AG04450 (cell line): ENCODE results near the gene RAB43. TPM values are rescaled to one million over a fixed set of nuclear protein-coding genes. Genes with fewer than 3 reads are reported as not detected.

Source experiments
- CTCF ChIA-PET: fragments of 300-600, 350-600 bp; formaldehyde crosslinking; extraction: SDS; loops from one replicate; lab custom pipeline; 2022; ENCODE audit warnings: antibody characterized with exemption, inconsistent platforms; lab: Charles Lee
- POLR2A ChIA-PET: fragments of 350-600 bp; formaldehyde crosslinking; extraction: SDS; loops from one replicate; lab custom pipeline; 2021; ENCODE audit warnings: antibody characterized with exemption, inconsistent platforms; lab: Yijun Ruan, JAX
- DNase-seq: peaks from one replicate; pipeline ENCODE4 v3.0.0-alpha.2; 2011; ENCODE audit warnings: low read depth, low spot score
- H3K27ac ChIP-seq: one replicate; pipeline ENCODE4 v1.5.1; 2012; ENCODE audit warnings: low read depth, low read length, control low read depth
- H3K27me3 ChIP-seq: one replicate; pipeline ENCODE4 v1.6.0; 2012; ENCODE audit warnings: low read length; ENCODE audit not compliant: control insufficient read depth, insufficient read depth
- H3K4me3 ChIP-seq: 2 replicates; pipeline ENCODE4 v1.5.1; 2011; ENCODE audit warnings: mild to moderate bottlenecking, low read depth, low read length, control low read depth
- H3K9me3 ChIP-seq: 2 replicates; pipeline ENCODE4 v1.5.1; 2012; ENCODE audit warnings: low read length; ENCODE audit not compliant: control insufficient read depth, insufficient read depth
- CTCF ChIP-seq: IDR thresholded peaks from 2 replicates; pipeline ENCODE4 v1.5.1; 2011; ENCODE audit warnings: low read depth, low read length, control low read depth, inconsistent platforms
- polyA plus RNA-seq: library from polyadenylated mRNA; depleted of rRNA; stranded (reverse); fragments of >200 nt; gene quantifications from 2 replicates; pipeline ENCODE4 v1.2.3, GENCODE V29; 2011

Gene RAB43
- polyA plus RNA-seq, 1 experiment: 6.9 TPM

GRCh38 chr3:129054605-129055104 lies 66.9 kb downstream of the RAB43 start:
- TF ChIP-seq CTCF: no peak
- Histone ChIP-seq H3K27ac (no peak overlapping the region), H3K27me3 (peaks cover 25% of the 10 kb centered on the region), H3K4me3 (no peak overlapping the region), H3K9me3 (no peaks in the 10 kb centered on the region)
- CTCF ChIA-PET: interaction anchor here (0.7 to 2.4 kb wide), 9 partner anchors 11 to 191 kb away, joined by 4 to 34 read pairs (median 6); no protein-coding TSS in a partner anchor
- no peak for DNase-seq
- POLR2A ChIA-PET: no interaction called here

GRCh38 chr3:129052675-129053074 lies 68.9 kb downstream of the RAB43 start:
- Histone ChIP-seq H3K9me3 (peaks cover 6% of the 10 kb centered on the region), H3K27me3 (peaks cover 17% of the 10 kb centered on the region), H3K27ac (no peak overlapping the region), H3K4me3 (no peak overlapping the region)
- no peak for TF ChIP-seq CTCF
- CTCF ChIA-PET: interaction anchor here (0.8 to 5.9 kb wide), 34 partner anchors 10 to 263 kb away, joined by 3 to 111 read pairs (median 7); partner anchors contain the start of gene RAB43
- POLR2A ChIA-PET: no interaction called here
- no peak for DNase-seq

GRCh38 chr3:129051871-129052340 lies 69.7 kb downstream of the RAB43 start:
- Histone ChIP-seq H3K9me3 (peaks cover 13% of the 10 kb centered on the region), H3K27ac (no peak overlapping the region), H3K27me3 (peaks cover 19% of the 10 kb centered on the region), H3K4me3 (no peak overlapping the region)
- no peak for DNase-seq
- no peak for TF ChIP-seq CTCF
- ChIA-PET POLR2A (no interaction called here), CTCF (interaction anchor here (0.7 to 5.9 kb wide), 13 partner anchors 14 to 194 kb away, joined by 3 to 111 read pairs (median 9); no protein-coding TSS in a partner anchor)

GRCh38 chr3:129050556-129051295 lies 70.9 kb downstream of the RAB43 start:
- ChIA-PET CTCF (interaction anchor here (0.6 to 5.9 kb wide), 5 partner anchors 18 to 195 kb away, joined by 3 to 111 read pairs (median 9); no protein-coding TSS in a partner anchor), POLR2A (no interaction called here)
- no peak overlapping the region for H3K4me3 ChIP-seq

More at GRCh38 chr3:129050556-129051295, 70.9 kb downstream of the RAB43 start:
- H3K27ac ChIP-seq: no peak overlapping the region
- TF ChIP-seq CTCF: no peak
- peaks cover 21% of the 10 kb centered on the region for H3K9me3 ChIP-seq
- DNase-seq: no peak
- H3K27me3 ChIP-seq: peaks cover 23% of the 10 kb centered on the region
